ENCODE data around the gene COPS3. TPM values are rescaled to one million over a fixed set of nuclear protein-coding genes. Genes with fewer than 3 reads are reported as not detected.

The COPS3 gene
- total RNA-seq, 1 experiment from 2014 or later: 73.6 TPM

DNA sequence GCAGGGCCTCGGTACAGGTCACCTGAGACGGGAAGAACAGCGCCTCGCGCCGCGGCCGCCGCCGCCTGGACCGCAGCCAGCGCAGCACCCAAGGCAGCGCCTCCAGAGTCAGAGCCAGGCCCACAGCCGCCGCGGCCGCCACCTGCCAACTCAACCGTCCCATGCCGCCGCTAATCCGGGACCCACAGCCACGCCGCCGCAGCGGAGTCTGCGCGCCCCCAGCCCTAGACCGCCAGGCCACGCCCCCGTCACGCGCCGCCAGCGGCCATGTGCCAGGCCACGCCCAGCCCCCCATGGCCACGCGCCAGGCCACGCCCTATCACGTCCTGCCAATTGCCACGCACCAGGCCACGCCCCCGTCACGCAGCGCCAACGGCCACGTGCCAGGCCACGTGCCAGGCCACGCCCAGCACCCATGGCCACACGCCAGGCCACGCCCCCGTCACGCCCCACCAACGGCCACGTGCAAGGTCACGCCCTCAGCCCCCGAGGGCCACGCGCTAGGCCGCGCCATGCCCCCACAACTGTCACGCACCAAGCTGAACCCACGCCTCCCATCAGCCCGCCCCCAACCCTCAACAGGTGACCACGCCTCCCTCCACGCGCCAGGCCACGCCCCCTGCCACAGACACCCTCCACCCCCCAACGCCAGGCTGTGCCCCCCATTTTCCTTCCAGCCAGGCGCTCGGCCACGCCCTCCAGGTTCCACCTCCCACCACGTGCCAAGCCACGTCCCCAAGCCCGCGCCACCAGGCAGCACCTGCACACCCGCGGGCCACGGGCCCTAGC is 74.7 kb downstream of the COPS3 start, which contains the start of gene PLD6:
TSS of gene PLD6 (minus strand) at position 210 of the 789 bp plus-strand sequence. CDS start at position 163, 47 bp downstream.
- no peaks in the 10 kb centered on the region for H3K27me3 ChIP-seq (ENCODE audit: control insufficient read depth, insufficient read depth, low read length)
- no TSS peak for BruUV-seq (replicated peaks)
- H3K27ac ChIP-seq (ENCODE audit: low read length): peak within 1 kb of the TSS; percentile 63
- peak; percentile 28 for DNase-seq (ENCODE audit: low read depth, low spot score)
- no peaks in the 10 kb centered on the region for H3K36me3 ChIP-seq (ENCODE audit: control insufficient read depth, insufficient read depth, low read length)
- H3K4me1 ChIP-seq (ENCODE audit: control insufficient read depth, insufficient read depth, low read length): peaks cover 8% of the 10 kb centered on the region
- POLR2A ChIA-PET: no interaction called here
- TF ChIP-seq SIN3A (IDR thresholded peaks at IDR 0.05; ENCODE audit: borderline replicate concordance, insufficient read depth, low read depth, low read length) (no peak; the same call in 1 of the 2 replicates), POLR2AphosphoS5 (IDR thresholded peaks at IDR 0.05; ENCODE audit: low read depth, low read length) (0 out of 2 replicates have a peak, but pooled peaks have one; percentile 33), REST (IDR thresholded peaks at IDR 0.05; ENCODE audit: insufficient read depth in 1 of 2, low read depth in 2 of 2, low read length in 1 of 2) (0 out of 4 replicates have a peak, but pooled peaks of 1 of the 2 experiments have one; percentile 34)
- intact Hi-C loops (cut with micrococcal nuclease; ENCODE audit: unreplicated experiment) (no loop called here), in situ Hi-C loops (cut with HindIII; ENCODE audit: low pct_unique_long_range_greater_than_20kb, low sequenced_read_pairs) (no loop called here)
- peak within 1 kb of the TSS; percentile 56 to 67 for H3K4me3 ChIP-seq (ENCODE audit: low read depth in 2 of 2, low read length in 2 of 2)
- no peaks in the 10 kb centered on the region for H3K9me3 ChIP-seq (ENCODE audit: control insufficient read depth, insufficient read depth, low read depth, low read length)
- ATAC-seq: peak; percentile 75
- CTCF ChIA-PET: interaction anchor here (0.8 kb wide), 1 partner anchor 52 kb away, joined by 11 read pairs; no protein-coding TSS in a partner anchor

- TF ChIP-seq, protein P1, sequence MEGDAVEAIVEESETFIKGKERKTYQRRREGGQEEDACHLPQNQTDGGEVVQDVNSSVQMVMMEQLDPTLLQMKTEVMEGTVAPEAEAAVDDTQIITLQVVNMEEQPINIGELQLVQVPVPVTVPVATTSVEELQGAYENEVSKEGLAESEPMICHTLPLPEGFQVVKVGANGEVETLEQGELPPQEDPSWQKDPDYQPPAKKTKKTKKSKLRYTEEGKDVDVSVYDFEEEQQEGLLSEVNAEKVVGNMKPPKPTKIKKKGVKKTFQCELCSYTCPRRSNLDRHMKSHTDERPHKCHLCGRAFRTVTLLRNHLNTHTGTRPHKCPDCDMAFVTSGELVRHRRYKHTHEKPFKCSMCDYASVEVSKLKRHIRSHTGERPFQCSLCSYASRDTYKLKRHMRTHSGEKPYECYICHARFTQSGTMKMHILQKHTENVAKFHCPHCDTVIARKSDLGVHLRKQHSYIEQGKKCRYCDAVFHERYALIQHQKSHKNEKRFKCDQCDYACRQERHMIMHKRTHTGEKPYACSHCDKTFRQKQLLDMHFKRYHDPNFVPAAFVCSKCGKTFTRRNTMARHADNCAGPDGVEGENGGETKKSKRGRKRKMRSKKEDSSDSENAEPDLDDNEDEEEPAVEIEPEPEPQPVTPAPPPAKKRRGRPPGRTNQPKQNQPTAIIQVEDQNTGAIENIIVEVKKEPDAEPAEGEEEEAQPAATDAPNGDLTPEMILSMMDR (IDR thresholded peaks at IDR 0.05): no peak
- no peak for TF ChIP-seq REST (IDR thresholded peaks at IDR 0.05; ENCODE audit: insufficient read depth in 1 of 2, low read depth in 2 of 2, low read length in 1 of 2)
- no peak for TF ChIP-seq POLR2AphosphoS5 (IDR thresholded peaks at IDR 0.05; ENCODE audit: low read depth, low read length)
- H3K36me3 ChIP-seq (ENCODE audit: control insufficient read depth, insufficient read depth, low read length): no peaks in the 10 kb centered on the region
- no peaks in the 10 kb centered on the region for H3K27me3 ChIP-seq (ENCODE audit: control insufficient read depth, insufficient read depth, low read length)
- POLR2A ChIA-PET: no interaction called here
- peaks cover 8% of the 10 kb centered on the region for H3K4me1 ChIP-seq (ENCODE audit: control insufficient read depth, insufficient read depth, low read length)
- H3K4me3 ChIP-seq (ENCODE audit: low read depth in 2 of 2, low read length in 2 of 2): peak overlapping the region; percentile 56 to 67
- CTCF ChIA-PET: no interaction called here
- intact Hi-C loops (cut with micrococcal nuclease; ENCODE audit: unreplicated experiment): no loop called here
- DNase-seq (ENCODE audit: low read depth, low spot score) (no peak), ATAC-seq (peak; percentile 58)
- in situ Hi-C loops (cut with HindIII; ENCODE audit: low pct_unique_long_range_greater_than_20kb, low sequenced_read_pairs): no loop called here
- no TSS peak for BruUV-seq (replicated peaks)
- H3K27ac ChIP-seq (ENCODE audit: low read length): peak overlapping the region; percentile 63
- no peaks in the 10 kb centered on the region for H3K9me3 ChIP-seq (ENCODE audit: control insufficient read depth, insufficient read depth, low read depth, low read length)
Measured at GRCh38 chr17:17205368-17206123, 75.5 kb downstream of the COPS3 start.

All from Panc1 (cell line).